PC-3 (cell line): Measurements from ENCODE around the gene KDELR3. TPM values are rescaled to one million over a fixed set of nuclear protein-coding genes. Genes with fewer than 3 reads are reported as not detected.

Experiments
- ATAC-seq: fragments of 200-7000 bp; cut with Tn5 transposase; 2 replicates; pipeline ENCODE4 v1.9.1; 2020; ENCODE audit warnings: mild to moderate bottlenecking, moderate library complexity
- BruUV-seq: library from RNA; stranded (reverse); fragments of 400-500 nt; replicated peaks from 2 replicates; lab custom pipeline; 2021; lab: Mats Ljungman, UMichigan
- CTCF ChIA-PET: fragments of 300-600 bp; sonication (Branson Sonifier 250); formaldehyde crosslinking; loops from one replicate; lab custom pipeline; 2022; ENCODE audit warnings: antibody characterized with exemption; lab: Charles Lee
- POLR2A ChIA-PET: fragments of 300-600 bp; sonication (Branson Sonifier 250); formaldehyde crosslinking; loops from one replicate; lab custom pipeline; 2022; ENCODE audit warnings: antibody characterized with exemption; ENCODE audit not compliant: unreplicated experiment; lab: Charles Lee
- DNase-seq: peaks from one replicate; pipeline ENCODE4 v3.0.0-alpha.2; 2015
- H2AFZ ChIP-seq: fragments of 300-600 bp; sonication (generic); 2 replicates; pipeline ENCODE4 v1.6.0; 2016; ENCODE audit warnings: antibody characterized with exemption, low read length
- H3F3A ChIP-seq: fragments of 300-600 bp; sonication (generic); one replicate; pipeline ENCODE4 v1.6.0; 2017; ENCODE audit warnings: antibody characterized with exemption, low read length, control low read depth, mild to moderate bottlenecking; ENCODE audit not compliant: unreplicated experiment
- H3K27ac ChIP-seq: fragments of 300-600 bp; sonication (generic); 2 replicates; pipeline ENCODE4 v1.5.1; 2016; ENCODE audit warnings: mild to moderate bottlenecking, low read length
- H3K27me3 ChIP-seq: fragments of 300-600 bp; sonication (generic); 2 replicates; pipeline ENCODE4 v1.6.1; 2016; ENCODE audit warnings: low read length, mixed read lengths
- H3K36me3 ChIP-seq: fragments of 300-600 bp; sonication (generic); 2 replicates; pipeline ENCODE4 v1.6.1; 2016; ENCODE audit warnings: low read depth, mixed run types, low read length, mixed read lengths
- H3K4me1 ChIP-seq: fragments of 300-600 bp; sonication (generic); 2 replicates; pipeline ENCODE4 v1.5.1; 2016; ENCODE audit warnings: low read length; ENCODE audit not compliant: insufficient read depth
- H3K4me2 ChIP-seq: fragments of 300-600 bp; sonication (generic); 2 replicates; pipeline ENCODE4 v1.6.0; 2016; ENCODE audit warnings: low read length
- H3K4me3 ChIP-seq: fragments of 300-600 bp; sonication (generic); 2 replicates; pipeline ENCODE4 v1.5.1; 2016; ENCODE audit warnings: mild to moderate bottlenecking, low read length, mixed read lengths
- H3K79me2 ChIP-seq: fragments of 300-600 bp; sonication (generic); 2 replicates; pipeline ENCODE4 v1.6.1; 2017; ENCODE audit warnings: low read length, mixed read lengths
- H3K9ac ChIP-seq: fragments of 300-600 bp; sonication (generic); 2 replicates; pipeline ENCODE4 v1.6.0; 2016; ENCODE audit warnings: mild to moderate bottlenecking, low read length
- H3K9me2 ChIP-seq: fragments of 300-600 bp; sonication (generic); replicated peaks from 2 replicates; pipeline ENCODE4 v1.6.1; 2016; ENCODE audit warnings: mixed run types, low read length, mixed read lengths
- H3K9me3 ChIP-seq: fragments of 300-600 bp; sonication (generic); 2 replicates; pipeline ENCODE4 v1.6.1; 2016; ENCODE audit warnings: low read length, mixed read lengths
- H4K20me1 ChIP-seq: fragments of 300-600 bp; sonication (generic); 2 replicates; pipeline ENCODE4 v1.6.1; 2016; ENCODE audit warnings: low read length, mixed read lengths
- EZH2 ChIP-seq: fragments of 300-600 bp; sonication (generic); IDR thresholded peaks from one replicate; pipeline ENCODE4 v1.6.1; 2017; ENCODE audit warnings: antibody characterized with exemption, mild to moderate bottlenecking, low read length; ENCODE audit not compliant: unreplicated experiment
- EZH2phosphoT487 ChIP-seq: fragments of 300-600 bp; sonication (generic); IDR thresholded peaks from 2 replicates; pipeline ENCODE4 v1.6.1; 2018; ENCODE audit warnings: mild to moderate bottlenecking, antibody characterized with exemption, low read length, borderline replicate concordance
- intact Hi-C: fragments of 100-400 bp; cut with micrococcal nuclease; formaldehyde crosslinking; loops from 2 replicates; pipeline ENCODE4 v1.9.0; 2023
- total RNA-seq: library from RNA; depleted of rRNA; stranded (reverse); fragments of >200 nt; gene quantifications from 2 replicates; pipeline ENCODE4 v1.2.3, GENCODE V29; 2014
- TF ChIP-seq, protein P1 (sequence below): fragments of 300-600 bp; sonication (generic); conservative IDR thresholded peaks from 2 replicates; pipeline ENCODE4 v1.5.1; 2017; ENCODE audit warnings: antibody characterized with exemption, low read depth, mild to moderate bottlenecking, low read length

KDELR3 gene
- total RNA-seq, 1 experiment from 2014 or later = 17.7 TPM

GRCh38 chr22:38455530-38456271 is 12.2 kb upstream of the KDELR3 start:
- Histone ChIP-seq H3K27me3 (peaks cover 10% of the 10 kb centered on the region), H3K4me1 (no peaks in the 10 kb centered on the region), H3K79me2 (no peaks in the 10 kb centered on the region), H3K4me2 (peak overlapping the region; percentile 26; the same call in 1 of the 2 replicates), H3K9ac (no peak overlapping the region), H3F3A (no peaks in the 10 kb centered on the region), H3K9me2 (no peaks in the 10 kb centered on the region), H3K4me3 (no peak overlapping the region), H4K20me1 (no peaks in the 10 kb centered on the region), H2AFZ (no peak overlapping the region), H3K36me3 (no peaks in the 10 kb centered on the region), H3K27ac (no peak overlapping the region), H3K9me3 (no peaks in the 10 kb centered on the region)
- intact Hi-C loops = no loop called here
- ChIA-PET POLR2A (no interaction called here), CTCF (no interaction called here)
- ATAC-seq (no peak), DNase-seq (no peak)
- no TSS peak for BruUV-seq
- TF ChIP-seq EZH2 (peak; percentile 49), EZH2phosphoT487 (no peak)

DNA sequence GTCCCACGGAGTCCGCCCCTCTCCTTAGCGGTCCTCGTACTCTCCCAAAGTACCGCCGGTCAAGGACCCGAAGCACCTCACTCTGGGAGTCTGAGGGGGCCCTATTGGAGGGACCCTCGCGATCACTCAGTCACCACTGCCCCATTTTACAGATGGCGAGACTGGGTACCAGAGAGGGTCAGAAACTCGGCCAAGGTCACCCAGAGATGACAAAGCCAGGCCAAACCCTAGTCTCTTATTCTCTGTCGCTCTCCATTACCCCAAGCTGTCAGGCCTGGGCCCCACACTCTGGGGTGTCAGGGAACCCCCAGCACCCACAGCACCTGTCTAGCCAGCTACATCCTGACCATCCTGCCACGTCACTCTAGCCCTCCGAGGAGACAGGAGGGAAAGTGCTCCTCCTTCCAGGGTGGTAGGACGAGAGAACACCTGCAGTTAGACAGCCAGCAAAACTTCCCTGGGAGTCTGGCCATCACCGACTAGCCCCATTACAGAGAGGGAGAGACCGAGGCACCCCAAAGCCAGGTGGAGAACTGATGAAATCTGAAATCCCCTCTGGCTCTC is 11.5 kb upstream of the KDELR3 start:
- Histone ChIP-seq H3K36me3 (no peaks in the 10 kb centered on the region), H3K79me2 (no peaks in the 10 kb centered on the region), H3K27ac (no peak overlapping the region), H3K9me2 (no peaks in the 10 kb centered on the region), H3K4me2 (no peak overlapping the region), H3K27me3 (peaks cover 10% of the 10 kb centered on the region), H3K9ac (no peak overlapping the region), H3K4me3 (no peak overlapping the region), H2AFZ (no peak overlapping the region), H4K20me1 (no peaks in the 10 kb centered on the region), H3K9me3 (no peaks in the 10 kb centered on the region), H3F3A (no peaks in the 10 kb centered on the region), H3K4me1 (no peaks in the 10 kb centered on the region)
- ChIA-PET POLR2A (no interaction called here), CTCF (no interaction called here)
- TF ChIP-seq, protein P1, sequence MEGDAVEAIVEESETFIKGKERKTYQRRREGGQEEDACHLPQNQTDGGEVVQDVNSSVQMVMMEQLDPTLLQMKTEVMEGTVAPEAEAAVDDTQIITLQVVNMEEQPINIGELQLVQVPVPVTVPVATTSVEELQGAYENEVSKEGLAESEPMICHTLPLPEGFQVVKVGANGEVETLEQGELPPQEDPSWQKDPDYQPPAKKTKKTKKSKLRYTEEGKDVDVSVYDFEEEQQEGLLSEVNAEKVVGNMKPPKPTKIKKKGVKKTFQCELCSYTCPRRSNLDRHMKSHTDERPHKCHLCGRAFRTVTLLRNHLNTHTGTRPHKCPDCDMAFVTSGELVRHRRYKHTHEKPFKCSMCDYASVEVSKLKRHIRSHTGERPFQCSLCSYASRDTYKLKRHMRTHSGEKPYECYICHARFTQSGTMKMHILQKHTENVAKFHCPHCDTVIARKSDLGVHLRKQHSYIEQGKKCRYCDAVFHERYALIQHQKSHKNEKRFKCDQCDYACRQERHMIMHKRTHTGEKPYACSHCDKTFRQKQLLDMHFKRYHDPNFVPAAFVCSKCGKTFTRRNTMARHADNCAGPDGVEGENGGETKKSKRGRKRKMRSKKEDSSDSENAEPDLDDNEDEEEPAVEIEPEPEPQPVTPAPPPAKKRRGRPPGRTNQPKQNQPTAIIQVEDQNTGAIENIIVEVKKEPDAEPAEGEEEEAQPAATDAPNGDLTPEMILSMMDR = no peak
- no peak for TF ChIP-seq EZH2phosphoT487
- no peak for TF ChIP-seq EZH2
- DNase-seq (no peak), ATAC-seq (no peak)
- no TSS peak for BruUV-seq
- intact Hi-C loops = no loop called here

DNA sequence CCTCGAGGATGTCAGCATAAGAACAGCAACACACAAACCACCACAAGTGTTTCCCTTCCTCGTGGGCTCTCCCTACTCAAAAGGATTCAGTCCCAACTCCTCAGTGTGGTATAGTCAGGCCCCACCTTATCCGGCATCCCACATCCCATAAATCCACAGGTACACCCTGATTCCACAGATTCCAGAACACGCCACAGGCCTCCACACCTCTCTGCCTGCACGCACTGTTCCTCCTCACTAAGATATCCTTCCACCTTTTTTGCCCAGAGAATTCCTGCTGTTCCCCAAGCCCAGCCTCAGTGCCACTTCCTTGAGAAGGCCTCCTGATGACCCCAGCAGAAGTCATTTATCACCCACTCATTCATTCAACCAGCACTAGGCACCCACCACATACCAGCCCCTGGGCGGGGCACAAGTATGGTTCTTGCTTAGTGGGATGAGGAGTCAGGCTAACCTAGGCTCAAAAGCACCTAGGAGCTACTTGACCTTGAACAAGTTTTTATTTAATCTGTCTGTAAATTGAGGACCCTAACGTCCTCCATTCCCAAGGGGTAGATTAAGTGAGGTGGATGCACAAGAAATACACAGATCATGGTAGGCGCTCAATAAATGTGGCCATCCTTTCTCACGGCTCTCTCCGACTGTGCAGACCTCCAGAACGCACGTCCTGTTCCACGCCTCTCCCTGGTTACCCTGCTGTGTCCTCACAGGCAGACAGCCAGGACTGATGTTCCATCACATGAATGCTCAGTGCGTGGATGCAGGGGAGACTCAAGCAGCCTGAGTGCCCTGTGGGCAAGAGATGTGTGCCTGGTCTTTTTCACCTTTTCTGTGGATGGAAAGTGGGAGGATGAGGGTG is 10.8 kb upstream of the KDELR3 start:
- Histone ChIP-seq H2AFZ (no peak overlapping the region), H3K79me2 (no peaks in the 10 kb centered on the region), H3K9me3 (no peaks in the 10 kb centered on the region), H3K9ac (no peak overlapping the region), H3K9me2 (no peaks in the 10 kb centered on the region), H3K27me3 (peaks cover 10% of the 10 kb centered on the region), H3K36me3 (no peaks in the 10 kb centered on the region), H4K20me1 (no peaks in the 10 kb centered on the region), H3K27ac (no peak overlapping the region), H3K4me1 (no peaks in the 10 kb centered on the region), H3F3A (no peaks in the 10 kb centered on the region), H3K4me3 (no peak overlapping the region), H3K4me2 (no peak overlapping the region)
- ChIA-PET POLR2A (no interaction called here), CTCF (no interaction called here)
- DNase-seq = no peak
- ATAC-seq = no peak
- intact Hi-C loops = no loop called here
- no TSS peak for BruUV-seq
- TF ChIP-seq, protein P1 = no peak
- TF ChIP-seq EZH2phosphoT487 = no peak
- no peak for TF ChIP-seq EZH2
